Upper lobe of left lung (tissue), 6 donors: ENCODE data around the gene PI4K2B. TPM values are rescaled to one million over a fixed set of nuclear protein-coding genes. Genes with fewer than 3 reads are reported as not detected.
A peak's percentile ranks its signal among the peaks of the same experiment; 100 is the strongest.

Source experiments
- ATAC-seq, 2 donors: fragments of 200-7000 bp; cut with Tn5 transposase; one replicate each; pipeline ENCODE4 v1.9.1; 2022; ENCODE audit warnings: mild to moderate bottlenecking in 2 of 2, moderate library complexity in 2 of 2; ENCODE audit not compliant: low FRiP score in 2 of 2
- DNase-seq, 2 donors: peaks; one replicate each; pipeline ENCODE4 v3.0.0-alpha.2; 2019 to 2020
- H3K27ac ChIP-seq, 4 donors: fragments of 200-600 bp; sonication (generic); one replicate each; pipeline ENCODE4 v1.5.1; 2016 to 2019
- H3K27me3 ChIP-seq, 4 donors: fragments of 200-600 bp; sonication (generic); one replicate each; pipeline ENCODE4 v1.5.1; 2017 to 2019
- H3K36me3 ChIP-seq, 4 donors: fragments of 200-600 bp; sonication (generic); one replicate each; pipeline ENCODE4 v1.5.1; 2016 to 2019
- H3K4me1 ChIP-seq, 4 donors: fragments of 200-600 bp; sonication (generic); one replicate each; pipeline ENCODE4 v1.5.1; 2018 to 2019
- H3K4me3 ChIP-seq, 4 donors: fragments of 200-600 bp; sonication (generic); one replicate each; pipeline ENCODE4 v1.5.1; 2017 to 2019; ENCODE audit warnings: mild to moderate bottlenecking in 2 of 4, moderate library complexity in 1 of 4
- H3K9me3 ChIP-seq, 4 donors: fragments of 200-600 bp; sonication (generic); one replicate each; pipeline ENCODE4 v1.5.1; 2018 to 2019
- CTCF ChIP-seq, 6 experiments: fragments of 450-650 bp in 4 of 6; fragments of 200-600 bp in 2 of 6; sonication (generic) in 2 of 6; IDR thresholded peaks; one replicate each; pipeline ENCODE4 v1.5.1; 2016 to 2019; ENCODE audit warnings: antibody characterized with exemption in 6 of 6
- EP300 ChIP-seq, 4 donors: sonication (generic); formaldehyde crosslinking; IDR thresholded peaks; one replicate each; pipeline ENCODE4 v1.5.1; 2017; ENCODE audit warnings: antibody characterized with exemption in 4 of 4, control low read depth in 2 of 4
- POLR2A ChIP-seq, 4 donors: fragments of 450-650 bp; IDR thresholded peaks; one replicate each; pipeline ENCODE4 v1.5.1; 2016 to 2017; ENCODE audit warnings: antibody characterized with exemption in 4 of 4, mild to moderate bottlenecking in 2 of 4
- POLR2AphosphoS5 ChIP-seq, 2 donors: sonication (generic); formaldehyde crosslinking; IDR thresholded peaks; one replicate each; pipeline ENCODE4 v1.5.1; 2017; ENCODE audit warnings: antibody characterized with exemption in 2 of 2
- WGBS, 2 donors: methylation state at CpG; one replicate each; pipeline ENCODE4 v1.1.5; 2017 to 2018; 5-methylcytosine and 5-hydroxymethylcytosine counted together
- total RNA-seq, 6 donors: library from RNA; depleted of rRNA in 4 of 6; stranded (reverse); fragments of >200 nt in 4 of 6; gene quantifications; one replicate each; pipeline versions ENCODE4 v1.1.0 to v1.2.1, GENCODE V29; 2016 to 2021
- donor health status: DM: no; HTN: no; CAD: no; lungs with moderate emphysema.
- donor health status: DM: no; HTN: yes; CAD: no; lungs with severe emphysema.

Gene PI4K2B
- total RNA-seq, result 10 to 100 TPM; 17.7 to 54.8 (median 23.7) TPM

GRCh38 chr4:25233737-25234389 lies at the start of gene PI4K2B:
TSS of gene PI4K2B (plus strand) at chr4:25234033. CDS start at chr4:25234164, 131 bp downstream.
- Histone ChIP-seq H3K27ac (peak within 1 kb of the TSS; percentile 94 to 98 (median 95)), H3K4me1 (peaks cover 12 to 16% (median 14%) of the 10 kb centered on the region in 4 donors), H3K4me3 (peak within 1 kb of the TSS; percentile 76 to 98 (median 86)), H3K36me3 (no peaks in the 10 kb centered on the region), H3K9me3 (no peaks in the 10 kb centered on the region), H3K27me3 (no peaks in the 10 kb centered on the region)
- TF ChIP-seq CTCF (IDR thresholded peaks at IDR 0.05) (peak in 2 of 6 experiments; percentile 23 to 30), POLR2A (IDR thresholded peaks at IDR 0.05) (peak in 3 of 4 donors; percentile 77 to 96 (median 89)), EP300 (IDR thresholded peaks at IDR 0.05) (no peak), POLR2AphosphoS5 (IDR thresholded peaks at IDR 0.05) (peak; percentile 85 to 92)
- ATAC-seq, result peak; percentile 92 to 96
- DNase-seq, result peak; percentile 92 to 98
- 3 to 7% methylated on average over 6 to 28 of the region's 72 CpGs for WGBS, 2 donors

- 82 to 85% methylated on average over 4 of the region's 4 CpGs for WGBS, 2 donors
- no peak for DNase-seq
- no peaks in the 10 kb centered on the region for H3K4me1 ChIP-seq
- H3K4me3 ChIP-seq, result no peak overlapping the region
- no peak for ATAC-seq
- no peaks in the 10 kb centered on the region for H3K9me3 ChIP-seq
- H3K27ac ChIP-seq, result no peak overlapping the region
- TF ChIP-seq POLR2A (IDR thresholded peaks at IDR 0.05) (no peak), POLR2AphosphoS5 (IDR thresholded peaks at IDR 0.05) (no peak), EP300 (IDR thresholded peaks at IDR 0.05) (no peak), CTCF (IDR thresholded peaks at IDR 0.05) (no peak)
- H3K36me3 ChIP-seq, result no peaks in the 10 kb centered on the region
- H3K27me3 ChIP-seq, result no peaks in the 10 kb centered on the region
These were observed 49.8 kb upstream of the PI4K2B start for GRCh38 chr4:25184056-25184455.

- ATAC-seq, result no peak
- no peaks in the 10 kb centered on the region for H3K4me1 ChIP-seq
- WGBS, 2 donors, result 61 to 77% methylated on average over 2 of the region's 2 CpGs
These were observed 43.4 kb upstream of the PI4K2B start for GRCh38 chr4:25190407-25190806.

GRCh38 chr4:25198713-25199112 lies 35.1 kb upstream of the PI4K2B start:
- WGBS, 2 donors, result 97 to 98% methylated on average over 2 of the region's 2 CpGs
- Histone ChIP-seq H3K27me3 (no peaks in the 10 kb centered on the region), H3K4me1 (no peaks in the 10 kb centered on the region), H3K36me3 (peaks cover 0 to 7% (median 2%) of the 10 kb centered on the region in 4 donors), H3K4me3 (no peak overlapping the region), H3K27ac (no peak overlapping the region), H3K9me3 (no peaks in the 10 kb centered on the region)
- TF ChIP-seq POLR2A (IDR thresholded peaks at IDR 0.05) (no peak), POLR2AphosphoS5 (IDR thresholded peaks at IDR 0.05) (no peak), CTCF (IDR thresholded peaks at IDR 0.05) (no peak), EP300 (IDR thresholded peaks at IDR 0.05) (no peak)
- DNase-seq, result no peak
- no peak for ATAC-seq

More at GRCh38 chr4:25190407-25190806, 43.4 kb upstream of the PI4K2B start:
- no peak overlapping the region for H3K27ac ChIP-seq
- DNase-seq, result no peak
- no peak overlapping the region for H3K4me3 ChIP-seq
- no peaks in the 10 kb centered on the region for H3K9me3 ChIP-seq
- H3K36me3 ChIP-seq, result no peaks in the 10 kb centered on the region
- TF ChIP-seq EP300 (IDR thresholded peaks at IDR 0.05), result no peak
- no peaks in the 10 kb centered on the region for H3K27me3 ChIP-seq

- H3K36me3 ChIP-seq, result no peaks in the 10 kb centered on the region
- no peaks in the 10 kb centered on the region for H3K27me3 ChIP-seq
- ATAC-seq (no peak), DNase-seq (no peak)
- no peaks in the 10 kb centered on the region for H3K4me1 ChIP-seq
- no peak overlapping the region for H3K27ac ChIP-seq
- WGBS, 2 donors, result 93 to 100% methylated on average over 1 of the region's 1 CpG
- TF ChIP-seq CTCF (IDR thresholded peaks at IDR 0.05) (no peak), EP300 (IDR thresholded peaks at IDR 0.05) (no peak), POLR2AphosphoS5 (IDR thresholded peaks at IDR 0.05) (no peak), POLR2A (IDR thresholded peaks at IDR 0.05) (no peak)
- no peak overlapping the region for H3K4me3 ChIP-seq
- H3K9me3 ChIP-seq, result no peaks in the 10 kb centered on the region
These were observed 25.8 kb upstream of the PI4K2B start for GRCh38 chr4:25207997-25208396.
